ENCODE data around the gene TMEM150C.

The TMEM150C gene

GRCh38 chr4:82522472-82522871 is 39.3 kb downstream of the TMEM150C start:
- H3K27ac ChIP-seq (ENCODE audit: poor library complexity, severe bottlenecking), result no peak overlapping the region
- ATAC-seq (ENCODE audit: low read depth) (no peak), DNase-seq (ENCODE audit: low spot score) (no peak)
- TF ChIP-seq CTCF (IDR thresholded peaks at IDR 0.05; ENCODE audit: poor library complexity, severe bottlenecking), result no peak
- H3K27me3 ChIP-seq (ENCODE audit: insufficient read depth, poor library complexity, severe bottlenecking), result no peaks in the 10 kb centered on the region
- no peaks in the 10 kb centered on the region for H3K9me3 ChIP-seq (ENCODE audit: severe bottlenecking)
- no peaks in the 10 kb centered on the region for H3K36me3 ChIP-seq (ENCODE audit: low read depth)
- no peak overlapping the region for H3K4me3 ChIP-seq (ENCODE audit: severe bottlenecking)
- no peaks in the 10 kb centered on the region for H3K4me1 ChIP-seq (ENCODE audit: insufficient read depth, poor library complexity, severe bottlenecking)

GRCh38 chr4:82521283-82521682 is 40.5 kb downstream of the TMEM150C start:
- ATAC-seq (ENCODE audit: low read depth), result no peak
- Histone ChIP-seq H3K27me3 (ENCODE audit: insufficient read depth, poor library complexity, severe bottlenecking) (no peaks in the 10 kb centered on the region), H3K4me3 (ENCODE audit: severe bottlenecking) (no peak overlapping the region), H3K9me3 (ENCODE audit: severe bottlenecking) (no peaks in the 10 kb centered on the region), H3K36me3 (ENCODE audit: low read depth) (no peaks in the 10 kb centered on the region), H3K4me1 (ENCODE audit: insufficient read depth, poor library complexity, severe bottlenecking) (no peaks in the 10 kb centered on the region), H3K27ac (ENCODE audit: poor library complexity, severe bottlenecking) (no peak overlapping the region)
- DNase-seq (ENCODE audit: low spot score), result no peak
- TF ChIP-seq CTCF (IDR thresholded peaks at IDR 0.05; ENCODE audit: poor library complexity, severe bottlenecking), result no peak

- Histone ChIP-seq H3K4me1 (ENCODE audit: insufficient read depth, poor library complexity, severe bottlenecking) (no peaks in the 10 kb centered on the region), H3K4me3 (ENCODE audit: severe bottlenecking) (no peak overlapping the region), H3K27me3 (ENCODE audit: insufficient read depth, poor library complexity, severe bottlenecking) (no peaks in the 10 kb centered on the region), H3K27ac (ENCODE audit: poor library complexity, severe bottlenecking) (no peak overlapping the region), H3K9me3 (ENCODE audit: severe bottlenecking) (no peaks in the 10 kb centered on the region), H3K36me3 (ENCODE audit: low read depth) (no peaks in the 10 kb centered on the region)
- no peak for TF ChIP-seq CTCF (IDR thresholded peaks at IDR 0.05; ENCODE audit: poor library complexity, severe bottlenecking)
- DNase-seq (ENCODE audit: low spot score), result no peak
- ATAC-seq (ENCODE audit: low read depth), result no peak
These were observed 42.0 kb downstream of the TMEM150C start for GRCh38 chr4:82519776-82520175.

GRCh38 chr4:82519072-82519471 is 42.7 kb downstream of the TMEM150C start:
- no peak overlapping the region for H3K4me3 ChIP-seq (ENCODE audit: severe bottlenecking)
- no peaks in the 10 kb centered on the region for H3K9me3 ChIP-seq (ENCODE audit: severe bottlenecking)
- ATAC-seq (ENCODE audit: low read depth) (no peak; the same call in 2 of the 3 replicates), DNase-seq (ENCODE audit: low spot score) (no peak)
- no peak overlapping the region for H3K27ac ChIP-seq (ENCODE audit: poor library complexity, severe bottlenecking)
- no peaks in the 10 kb centered on the region for H3K27me3 ChIP-seq (ENCODE audit: insufficient read depth, poor library complexity, severe bottlenecking)
- TF ChIP-seq CTCF (IDR thresholded peaks at IDR 0.05; ENCODE audit: poor library complexity, severe bottlenecking), result no peak
- no peaks in the 10 kb centered on the region for H3K36me3 ChIP-seq (ENCODE audit: low read depth)
- no peaks in the 10 kb centered on the region for H3K4me1 ChIP-seq (ENCODE audit: insufficient read depth, poor library complexity, severe bottlenecking)

- no peak for DNase-seq (ENCODE audit: low spot score)
- peak; percentile 58 for ATAC-seq (ENCODE audit: low read depth)
- Histone ChIP-seq H3K36me3 (ENCODE audit: low read depth) (no peaks in the 10 kb centered on the region), H3K27ac (ENCODE audit: poor library complexity, severe bottlenecking) (no peak overlapping the region), H3K9me3 (ENCODE audit: severe bottlenecking) (no peaks in the 10 kb centered on the region), H3K4me3 (ENCODE audit: severe bottlenecking) (no peak overlapping the region), H3K27me3 (ENCODE audit: insufficient read depth, poor library complexity, severe bottlenecking) (no peaks in the 10 kb centered on the region), H3K4me1 (ENCODE audit: insufficient read depth, poor library complexity, severe bottlenecking) (no peaks in the 10 kb centered on the region)
- TF ChIP-seq CTCF (IDR thresholded peaks at IDR 0.05; ENCODE audit: poor library complexity, severe bottlenecking), result no peak
These were observed 44.7 kb downstream of the TMEM150C start for GRCh38 chr4:82517043-82517442.
